Kidney (tissue), 14 donors: Measurements from ENCODE around the gene LARGE1. TPM values are rescaled to one million over a fixed set of nuclear protein-coding genes. Genes with fewer than 3 reads are reported as not detected.

Source experiments
- DNase-seq, 5 donors: peaks; one replicate each; pipeline ENCODE4 v3.0.0-alpha.2; 2013 to 2020
- FAIRE-seq: peaks from 2 replicates; lab custom pipeline; 2012; peaks lifted over from hg19 to GRCh38; lab: Jason Lieb, UNC
- H3K27ac ChIP-seq, 2 donors: one replicate each; pipeline ENCODE4 v1.7.0; 2013; ENCODE audit warnings: low read depth in 2 of 2, low read length in 2 of 2, inconsistent platforms in 1 of 2
- H3K27me3 ChIP-seq: one replicate; pipeline ENCODE4 v1.7.1; 2013; ENCODE audit warnings: low read length, inconsistent platforms; ENCODE audit not compliant: control insufficient read depth, insufficient read depth
- H3K36me3 ChIP-seq, 3 donors: one replicate each; pipeline versions ENCODE4 v1.7.0 to v1.7.1; 2013; ENCODE audit warnings: low read length in 3 of 3, control low read depth in 1 of 3, inconsistent platforms in 1 of 3; ENCODE audit not compliant: insufficient read depth in 3 of 3, control insufficient read depth in 2 of 3
- H3K4me1 ChIP-seq, 3 donors: one replicate each; pipeline versions ENCODE4 v1.7.0 to v1.7.1; 2013; ENCODE audit warnings: low read length in 3 of 3, inconsistent platforms in 1 of 3, low read depth in 1 of 3; ENCODE audit not compliant: control insufficient read depth in 2 of 3, insufficient read depth in 2 of 3
- H3K4me3 ChIP-seq, 3 donors: one replicate each; pipeline versions ENCODE4 v1.7.0 to v1.8.1; 2013; ENCODE audit warnings: low read length in 3 of 3, control low read depth in 1 of 3, inconsistent platforms in 1 of 3
- H3K9ac ChIP-seq, 3 donors: one replicate each; pipeline versions ENCODE4 v1.7.0 to v1.7.1; 2013; ENCODE audit warnings: low read length in 3 of 3, control low read depth in 1 of 3, inconsistent platforms in 1 of 3
- H3K9me3 ChIP-seq, 3 donors: one replicate each; pipeline versions ENCODE4 v1.7.0 to v1.7.1; 2013; ENCODE audit warnings: low read length in 3 of 3, control low read depth in 1 of 3, inconsistent platforms in 1 of 3; ENCODE audit not compliant: control insufficient read depth in 2 of 3, insufficient read depth in 1 of 3
- intact Hi-C: fragments of 100-400 bp; cut with DNase I; formaldehyde crosslinking; loops from one replicate; pipeline ENCODE4 v1.11.1; 2022
- polyA plus RNA-seq: library from polyadenylated mRNA; stranded (reverse); fragments of 350-450 nt; fragmentation: Illumina TruSeq; extraction: RNeasy Lipid Tissue Mini Kit (QIAGEN cat#74804); gene quantifications from one replicate; pipeline ENCODE4 v1.2.3, GENCODE V29; 2014; ENCODE audit warnings: low read depth, low replicate concordance; ENCODE audit not compliant: insufficient read depth
- total RNA-seq: library from RNA; stranded (reverse); fragmentation: NEBNext Ultra II Directional; extraction: Animal tissue kit (Norgen Biotek cat#: 25700); gene quantifications from one replicate; pipeline ENCODE4 v1.2.1, GENCODE V29; 2021
- TF ChIP-seq, protein P1 (sequence below): IDR thresholded peaks from 3 replicates; pipeline ENCODE4 v1.5.1; 2012; ENCODE audit warnings: mild to moderate bottlenecking, moderate library complexity, borderline replicate concordance; ENCODE audit not compliant: insufficient read depth; ENCODE audit errors: extremely low read depth
- donor health status: control.
- donor health status: control.
- donor health status: control.
- donor health status: control.
- donor health status: control.
- donor health status: DM: yes; HTN: yes; CAD: no.
- donor health status: Normal renal cell carcinoma (clear cell type).

LARGE1 gene
- total and polyA plus RNA-seq, 2 donors from 2014 or later: 5.0 to 22.9 TPM

GRCh38 chr22:33766091-33766490, 154.2 kb downstream of the LARGE1 start:
- FAIRE-seq: no peak
- H3K27ac ChIP-seq: no peak overlapping the region

GRCh38 chr22:33758961-33759360, 161.3 kb downstream of the LARGE1 start:
- DNase-seq (no peak), FAIRE-seq (no peak)
- Histone ChIP-seq H3K27me3 (no peaks in the 10 kb centered on the region), H3K4me1 (peaks cover 0 to 7% (median 0%) of the 10 kb centered on the region in 3 donors), H3K9ac (no peak overlapping the region), H3K4me3 (no peak overlapping the region), H3K9me3 (no peaks in the 10 kb centered on the region), H3K27ac (no peak overlapping the region), H3K36me3 (no peaks in the 10 kb centered on the region)
- TF ChIP-seq, protein P1, sequence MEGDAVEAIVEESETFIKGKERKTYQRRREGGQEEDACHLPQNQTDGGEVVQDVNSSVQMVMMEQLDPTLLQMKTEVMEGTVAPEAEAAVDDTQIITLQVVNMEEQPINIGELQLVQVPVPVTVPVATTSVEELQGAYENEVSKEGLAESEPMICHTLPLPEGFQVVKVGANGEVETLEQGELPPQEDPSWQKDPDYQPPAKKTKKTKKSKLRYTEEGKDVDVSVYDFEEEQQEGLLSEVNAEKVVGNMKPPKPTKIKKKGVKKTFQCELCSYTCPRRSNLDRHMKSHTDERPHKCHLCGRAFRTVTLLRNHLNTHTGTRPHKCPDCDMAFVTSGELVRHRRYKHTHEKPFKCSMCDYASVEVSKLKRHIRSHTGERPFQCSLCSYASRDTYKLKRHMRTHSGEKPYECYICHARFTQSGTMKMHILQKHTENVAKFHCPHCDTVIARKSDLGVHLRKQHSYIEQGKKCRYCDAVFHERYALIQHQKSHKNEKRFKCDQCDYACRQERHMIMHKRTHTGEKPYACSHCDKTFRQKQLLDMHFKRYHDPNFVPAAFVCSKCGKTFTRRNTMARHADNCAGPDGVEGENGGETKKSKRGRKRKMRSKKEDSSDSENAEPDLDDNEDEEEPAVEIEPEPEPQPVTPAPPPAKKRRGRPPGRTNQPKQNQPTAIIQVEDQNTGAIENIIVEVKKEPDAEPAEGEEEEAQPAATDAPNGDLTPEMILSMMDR: no peak
- intact Hi-C loops: no loop called here

More at GRCh38 chr22:33766091-33766490, 154.2 kb downstream of the LARGE1 start:
- H3K27me3 ChIP-seq: no peaks in the 10 kb centered on the region
- no peaks in the 10 kb centered on the region for H3K4me1 ChIP-seq
- H3K9me3 ChIP-seq: no peaks in the 10 kb centered on the region
- H3K4me3 ChIP-seq: no peak overlapping the region
- H3K9ac ChIP-seq: no peak overlapping the region
- intact Hi-C loops: no loop called here
- TF ChIP-seq, protein P1: no peak
- no peak for DNase-seq
- H3K36me3 ChIP-seq: no peaks in the 10 kb centered on the region

GRCh38 chr22:33757802-33758483, 162.3 kb downstream of the LARGE1 start:
- H3K9ac ChIP-seq: no peak overlapping the region
- FAIRE-seq (no peak), DNase-seq (peak in 2 of 5 donors; percentile 22 to 42)
- H3K4me3 ChIP-seq: no peak overlapping the region
- H3K36me3 ChIP-seq: no peaks in the 10 kb centered on the region
- no peak overlapping the region for H3K27ac ChIP-seq
- intact Hi-C loops: no loop called here
- TF ChIP-seq, protein P1: no peak
- peaks cover 0 to 7% (median 0%) of the 10 kb centered on the region in 3 donors for H3K4me1 ChIP-seq
- no peaks in the 10 kb centered on the region for H3K9me3 ChIP-seq
- H3K27me3 ChIP-seq: no peaks in the 10 kb centered on the region
